ENCODE measurements around the gene MFSD6L.

MFSD6L gene

GRCh38 chr17:8791910-8792270 lies 7.3 kb downstream of the MFSD6L start:
- peak; percentile 29 for DNase-seq (ENCODE audit: low read depth)

- no peak for DNase-seq (ENCODE audit: low read depth)
Observed at GRCh38 chr17:8791248-8791909, 7.8 kb downstream of the MFSD6L start.

- no peak for DNase-seq (ENCODE audit: low read depth)
Observed at GRCh38 chr17:8789743-8790142, 9.4 kb downstream of the MFSD6L start.

- no peak for DNase-seq (ENCODE audit: low read depth)
Observed at GRCh38 chr17:8788998-8789397, 10.2 kb downstream of the MFSD6L start.

- DNase-seq (ENCODE audit: low read depth) = no peak
Observed at GRCh38 chr17:8785547-8786413, 13.4 kb downstream of the MFSD6L start.

- DNase-seq (ENCODE audit: low read depth) = no peak
Observed at GRCh38 chr17:8782176-8782575, 17.0 kb downstream of the MFSD6L start.

- DNase-seq (ENCODE audit: low read depth) = no peak
Observed at GRCh38 chr17:8781776-8782175, 17.4 kb downstream of the MFSD6L start.

- DNase-seq (ENCODE audit: low read depth) = no peak
Observed at GRCh38 chr17:8776881-8777280, 22.3 kb downstream of the MFSD6L start.

- no peak for DNase-seq (ENCODE audit: low read depth)
Observed at GRCh38 chr17:8776248-8776647, 22.9 kb downstream of the MFSD6L start.

- no peak for DNase-seq (ENCODE audit: low read depth)
Observed at GRCh38 chr17:8766731-8767130, 32.4 kb downstream of the MFSD6L start.

GRCh38 chr17:8762012-8762411 lies 37.2 kb downstream of the MFSD6L start:
- DNase-seq (ENCODE audit: low read depth) = no peak

GRCh38 chr17:8758137-8758596 lies 41.0 kb downstream of the MFSD6L start, which contains the start of gene SPDYE4:
Gene SPDYE4, minus strand, starts transcription at chr17:8758546. Its CDS starts 164 bp downstream, at chr17:8758382.
- no peak for DNase-seq (ENCODE audit: low read depth)

- no peak for DNase-seq (ENCODE audit: low read depth)
Observed at GRCh38 chr17:8757189-8757588, 42.0 kb downstream of the MFSD6L start.

GRCh38 chr17:8755590-8756255 lies 43.4 kb downstream of the MFSD6L start:
- DNase-seq (ENCODE audit: low read depth) = no peak

GRCh38 chr17:8754890-8755289 lies 44.3 kb downstream of the MFSD6L start:
- no peak for DNase-seq (ENCODE audit: low read depth)

- DNase-seq (ENCODE audit: low read depth) = no peak
Observed at GRCh38 chr17:8753976-8754440, 45.2 kb downstream of the MFSD6L start.

GRCh38 chr17:8753136-8753975 lies 45.8 kb downstream of the MFSD6L start:
- no peak for DNase-seq (ENCODE audit: low read depth)

- DNase-seq (ENCODE audit: low read depth) = no peak
Observed at GRCh38 chr17:8749616-8750015, 49.5 kb downstream of the MFSD6L start.

- no peak for DNase-seq (ENCODE audit: low read depth)
Observed at GRCh38 chr17:8747742-8748141, 51.4 kb downstream of the MFSD6L start.
